Stimulated activated naive CD4-positive, alpha-beta T cell treated with Interleukin-2 at 50 U/mL for 16 hours (primary cell): ENCODE data around the gene HACL1.

ENCODE experiments used
- DNase-seq: peaks from one replicate; lab custom pipeline; 2025; lab: John Stamatoyannopoulos, UW

Gene HACL1

GRCh38 chr3:15601399-15602145 is at the start of gene HACL1, which contains the start of gene BTD:
TSS of gene HACL1 (minus strand) at chr3:15601569. CDS start at chr3:15601463, 106 bp downstream.
TSS of gene BTD (plus strand) at chr3:15601745. CDS start at chr3:15635440, 33,695 bp downstream.
- DNase-seq: no peak

- no peak for DNase-seq
Observed at GRCh38 chr3:15649858-15650257, 48.5 kb upstream of the HACL1 start.

GRCh38 chr3:15649341-15649740 is 48.0 kb upstream of the HACL1 start:
- DNase-seq: no peak

GRCh38 chr3:15647611-15648167 is 46.3 kb upstream of the HACL1 start:
- peak; percentile 24 for DNase-seq

- no peak for DNase-seq
Observed at GRCh38 chr3:15646851-15647511, 45.6 kb upstream of the HACL1 start.

- no peak for DNase-seq
Observed at GRCh38 chr3:15645740-15646501, 44.6 kb upstream of the HACL1 start.

- DNase-seq: no peak
Observed at GRCh38 chr3:15645246-15645645, 43.9 kb upstream of the HACL1 start.

GRCh38 chr3:15638891-15639262 is 37.5 kb upstream of the HACL1 start:
- no peak for DNase-seq

- no peak for DNase-seq
Observed at GRCh38 chr3:15638193-15638890, 37.0 kb upstream of the HACL1 start.

- no peak for DNase-seq
Observed at GRCh38 chr3:15637131-15637951, 36.0 kb upstream of the HACL1 start.

- peak; percentile 6 for DNase-seq
Observed at GRCh38 chr3:15636028-15636709, 34.8 kb upstream of the HACL1 start.

- no peak for DNase-seq
Observed at GRCh38 chr3:15635121-15635661, 33.8 kb upstream of the HACL1 start.

GRCh38 chr3:15634671-15635070 is 33.3 kb upstream of the HACL1 start:
- no peak for DNase-seq

GRCh38 chr3:15633766-15634598 is 32.6 kb upstream of the HACL1 start:
- DNase-seq: no peak

- no peak for DNase-seq
Observed at GRCh38 chr3:15633159-15633558, 31.8 kb upstream of the HACL1 start.

GRCh38 chr3:15632212-15632580 is 30.8 kb upstream of the HACL1 start:
- DNase-seq: no peak

- no peak for DNase-seq
Observed at GRCh38 chr3:15631426-15632211, 30.2 kb upstream of the HACL1 start.

GRCh38 chr3:15630646-15631350 is 29.4 kb upstream of the HACL1 start:
- DNase-seq: peak; percentile 14
